Left ventricle myocardium inferior (tissue), 1 donor: Measurements from ENCODE around the gene BMS1. TPM values are rescaled to one million over a fixed set of nuclear protein-coding genes. Genes with fewer than 3 reads are reported as not detected.

Experiments used
- DNase-seq: peaks from one replicate; pipeline ENCODE4 v3.0.0-alpha.2; 2020
- H3K27ac ChIP-seq: fragments of 200-600 bp; replicated peaks from 2 replicates; pipeline ENCODE4 v1.8.0; 2021
- H3K27me3 ChIP-seq: fragments of 200-600 bp; 2 replicates; pipeline ENCODE4 v1.8.0; 2021; ENCODE audit warnings: low read depth
- H3K36me3 ChIP-seq: fragments of 200-600 bp; 2 replicates; pipeline ENCODE4 v1.8.0; 2021
- H3K4me1 ChIP-seq: fragments of 200-600 bp; 2 replicates; pipeline ENCODE4 v1.8.0; 2021
- H3K4me3 ChIP-seq: fragments of 200-600 bp; 2 replicates; pipeline ENCODE4 v1.8.0; 2021; ENCODE audit warnings: mild to moderate bottlenecking, moderate library complexity
- H3K9me3 ChIP-seq: fragments of 200-600 bp; replicated peaks from 2 replicates; pipeline ENCODE4 v1.8.0; 2021
- CTCF ChIP-seq: fragments of 200-600 bp; IDR thresholded peaks from 2 replicates; pipeline ENCODE4 v1.8.0; 2021; ENCODE audit warnings: antibody characterized with exemption, mild to moderate bottlenecking, borderline replicate concordance
- intact Hi-C: fragments of 100-400 bp; cut with micrococcal nuclease; formaldehyde crosslinking; loops from one replicate; pipeline ENCODE4 v1.11.0; 2022
- total RNA-seq: library from RNA; stranded (reverse); fragmentation: NEBNext Ultra II Directional; extraction: Animal tissue kit (Norgen Biotek cat#: 25700); gene quantifications from one replicate; pipeline ENCODE4 v1.2.1, GENCODE V29; 2021
- donor health status: DM: no; HTN: yes; CAD: no; lungs with severe emphysema.

The BMS1 gene
- total RNA-seq, 1 donor from 2014 or later, result 14.6 TPM

GRCh38 chr10:42767906-42768305 lies 14.7 kb upstream of the BMS1 start:
- H3K9me3 ChIP-seq, result no peaks in the 10 kb centered on the region
- no peaks in the 10 kb centered on the region for H3K36me3 ChIP-seq
- no peak for DNase-seq
- no peaks in the 10 kb centered on the region for H3K4me1 ChIP-seq
- intact Hi-C loops, result no loop called here
- H3K27ac ChIP-seq, result no peak overlapping the region
- TF ChIP-seq CTCF, result no peak
- H3K27me3 ChIP-seq, result peaks cover 73% of the 10 kb centered on the region
- no peak overlapping the region for H3K4me3 ChIP-seq

GRCh38 chr10:42768581-42769152 lies 13.9 kb upstream of the BMS1 start:
- no peaks in the 10 kb centered on the region for H3K9me3 ChIP-seq
- no peaks in the 10 kb centered on the region for H3K36me3 ChIP-seq
- peaks cover 77% of the 10 kb centered on the region for H3K27me3 ChIP-seq
- DNase-seq, result no peak
- no peaks in the 10 kb centered on the region for H3K4me1 ChIP-seq
- H3K27ac ChIP-seq, result no peak overlapping the region
- no peak overlapping the region for H3K4me3 ChIP-seq
- intact Hi-C loops, result no loop called here
- no peak for TF ChIP-seq CTCF

- no peaks in the 10 kb centered on the region for H3K9me3 ChIP-seq
- H3K36me3 ChIP-seq, result no peaks in the 10 kb centered on the region
- DNase-seq, result no peak
- peaks cover 74% of the 10 kb centered on the region for H3K27me3 ChIP-seq
- H3K4me3 ChIP-seq, result no peak overlapping the region
- no peak overlapping the region for H3K27ac ChIP-seq
- intact Hi-C loops, result no loop called here
- TF ChIP-seq CTCF, result no peak
- H3K4me1 ChIP-seq, result no peaks in the 10 kb centered on the region
Observed at GRCh38 chr10:42769173-42769572, 13.4 kb upstream of the BMS1 start.

- no peak overlapping the region for H3K4me3 ChIP-seq
- no peaks in the 10 kb centered on the region for H3K9me3 ChIP-seq
- TF ChIP-seq CTCF, result no peak
- H3K27me3 ChIP-seq, result peaks cover 71% of the 10 kb centered on the region
- DNase-seq, result no peak
- intact Hi-C loops, result no loop called here
- no peaks in the 10 kb centered on the region for H3K4me1 ChIP-seq
- H3K36me3 ChIP-seq, result no peaks in the 10 kb centered on the region
- no peak overlapping the region for H3K27ac ChIP-seq
Observed at GRCh38 chr10:42769673-42770072, 12.9 kb upstream of the BMS1 start.

- no peaks in the 10 kb centered on the region for H3K9me3 ChIP-seq
- no peak for DNase-seq
- peaks cover 52% of the 10 kb centered on the region for H3K27me3 ChIP-seq
- H3K27ac ChIP-seq, result no peak overlapping the region
- no peak overlapping the region for H3K4me3 ChIP-seq
- intact Hi-C loops, result no loop called here
- no peaks in the 10 kb centered on the region for H3K36me3 ChIP-seq
- peaks cover 3% of the 10 kb centered on the region for H3K4me1 ChIP-seq
- no peak for TF ChIP-seq CTCF
Observed at GRCh38 chr10:42776681-42777080, 5.9 kb upstream of the BMS1 start.
